Fibroblast of mammary gland (primary cell): ENCODE results near the gene RSRC1.
"Not testable (repeated sequence)": the region's sequence is repeated elsewhere in the genome, so short reads cannot be mapped to it uniquely, and the experiment has no call there.

Experiments used
- DNase-seq: peaks from one replicate; pipeline ENCODE4 v3.0.0-alpha.2; 2010; ENCODE audit warnings: low read depth
- H3K4me3 ChIP-seq: 2 replicates; pipeline ENCODE4 v1.5.1; 2011; ENCODE audit warnings: low read depth, mild to moderate bottlenecking, low read length, moderate library complexity; ENCODE audit not compliant: control insufficient read depth
- CTCF ChIP-seq: conservative IDR thresholded peaks from 2 replicates; pipeline ENCODE4 v1.5.1; 2011; ENCODE audit warnings: low read depth, low read length, inconsistent platforms; ENCODE audit not compliant: control insufficient read depth, insufficient read depth

The RSRC1 gene

DNA sequence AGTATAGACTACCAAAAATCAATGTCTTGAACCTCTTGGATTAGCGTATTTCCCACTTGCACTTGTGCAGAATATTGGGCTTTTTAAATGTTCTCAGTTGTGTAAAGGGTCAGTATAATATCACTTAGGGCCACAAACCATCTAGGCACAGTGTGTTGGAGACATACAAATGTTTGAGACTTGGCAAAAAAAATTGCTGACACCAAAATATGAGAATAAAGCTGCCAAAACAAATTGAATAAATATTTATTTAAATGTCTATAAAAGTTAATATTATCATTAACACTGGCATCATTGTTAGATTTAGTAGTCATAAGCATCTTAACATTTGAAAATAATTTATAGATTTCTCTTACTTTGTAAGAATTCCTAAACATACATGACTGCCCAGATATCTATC, 430.2 kb downstream of the RSRC1 start:
- DNase-seq, result no peak
- TF ChIP-seq CTCF, result no peak
- H3K4me3 ChIP-seq, result no peak overlapping the region

DNA sequence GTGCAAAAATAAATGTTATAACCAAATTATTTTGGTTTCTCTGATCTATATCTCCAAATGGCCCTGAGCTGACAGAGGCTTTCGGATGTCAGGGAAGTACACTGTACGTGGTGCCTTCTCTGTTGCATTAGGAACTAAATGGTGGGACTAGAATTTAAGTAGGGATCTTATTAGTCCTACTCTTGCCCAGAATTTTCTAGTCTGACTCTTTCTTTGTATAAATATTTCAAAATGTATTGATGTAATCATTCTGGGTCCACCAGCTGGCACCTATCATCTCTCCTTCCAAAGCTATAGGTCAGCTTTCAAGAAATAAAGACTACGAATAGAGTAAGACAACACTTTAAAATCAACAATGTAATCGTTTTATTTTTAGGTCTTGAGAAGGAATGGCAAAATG, 438.8 kb downstream of the RSRC1 start:
- DNase-seq, result no peak
- H3K4me3 ChIP-seq, result no peak overlapping the region
- no peak for TF ChIP-seq CTCF

DNA sequence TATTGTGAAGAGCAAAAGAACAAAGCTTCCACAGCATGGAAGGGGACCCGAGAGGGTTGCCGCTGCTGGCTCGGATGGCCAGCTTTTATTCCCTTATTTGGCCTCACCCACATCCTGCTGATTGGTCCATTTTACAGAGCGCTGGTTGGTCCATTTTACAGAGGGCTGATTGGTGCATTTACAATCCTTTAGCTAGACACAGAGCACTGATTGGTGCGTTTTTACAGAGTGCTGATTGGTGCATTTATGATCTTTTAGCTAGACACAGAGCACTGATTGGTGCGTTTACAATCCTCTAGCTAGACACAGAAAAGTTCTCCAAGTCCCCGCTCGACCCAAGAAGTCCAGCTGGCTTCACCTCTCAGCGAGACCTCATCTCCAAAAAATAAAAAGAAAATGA, 440.0 kb downstream of the RSRC1 start:
- DNase-seq, H3K4me3 ChIP-seq: not testable (repeated sequence)

DNA sequence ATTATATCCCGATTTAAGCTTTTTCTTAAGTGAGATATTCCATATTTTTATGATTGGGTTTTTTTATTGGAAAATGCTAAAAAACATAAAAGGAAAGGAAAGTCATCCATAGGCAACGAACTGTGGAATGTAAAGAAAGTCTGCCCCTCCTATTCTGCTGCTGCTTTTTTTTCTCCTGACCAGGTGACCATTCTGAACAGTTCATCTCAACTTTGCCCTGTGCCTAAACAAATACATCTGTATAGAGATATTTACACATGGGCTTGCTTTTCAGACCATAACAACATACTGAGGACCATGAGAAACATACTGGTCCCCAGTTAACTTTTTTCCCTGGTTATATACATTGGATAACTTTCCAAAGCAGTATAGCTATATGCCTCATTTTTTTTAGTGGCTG, 442.2 kb downstream of the RSRC1 start:
- no peak for DNase-seq
- TF ChIP-seq CTCF, result no peak
- H3K4me3 ChIP-seq, result no peak overlapping the region

GRCh38 chr3:158559504-158559903, 449.6 kb downstream of the RSRC1 start:
- H3K4me3 ChIP-seq, result no peak overlapping the region
- DNase-seq, result no peak
- TF ChIP-seq CTCF, result no peak

- DNase-seq, result no peak
Observed at GRCh38 chr3:158560979-158561378, 451.1 kb downstream of the RSRC1 start.

DNA sequence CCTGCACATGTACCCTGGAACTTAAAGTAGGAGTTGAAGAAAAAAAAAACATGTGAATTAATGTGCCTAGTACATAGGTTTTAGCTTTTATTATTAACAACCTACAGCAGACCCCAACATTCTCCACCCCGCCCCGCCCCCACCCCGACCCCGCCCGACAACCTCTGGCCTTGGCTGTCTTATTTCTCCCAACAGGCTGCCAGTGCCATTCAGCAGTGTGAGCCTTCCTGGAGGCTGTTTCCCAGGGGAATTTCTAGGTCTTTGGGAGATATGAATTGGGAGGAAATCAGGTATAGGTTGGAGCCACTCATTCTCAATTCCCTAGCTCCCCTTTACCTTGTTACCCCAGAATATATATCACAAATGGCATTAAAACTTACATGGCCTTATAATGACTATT, 452.8 kb downstream of the RSRC1 start:
- no peak for DNase-seq
- H3K4me3 ChIP-seq, result no peak overlapping the region
- TF ChIP-seq CTCF, result no peak

More at GRCh38 chr3:158560979-158561378, 451.1 kb downstream of the RSRC1 start:
- no peak overlapping the region for H3K4me3 ChIP-seq
- TF ChIP-seq CTCF, result no peak
